ENCODE measurements around the gene FRMPD3.
"Not testable (repeated sequence)": the region's sequence is repeated elsewhere in the genome, so short reads cannot be mapped to it uniquely, and the experiment has no call there.

Gene FRMPD3

GRCh38 chrX:107454302-107454701 lies 4.8 kb downstream of the FRMPD3 start:
- no peak for TF ChIP-seq CTCF (IDR thresholded peaks at IDR 0.05; ENCODE audit: extremely low read depth, missing control alignments)
- no peak for DNase-seq (ENCODE audit: low spot score)

- TF ChIP-seq CTCF (IDR thresholded peaks at IDR 0.05; ENCODE audit: extremely low read depth, missing control alignments) = no peak
- DNase-seq (ENCODE audit: low spot score) = no peak
Measured at GRCh38 chrX:107457289-107457688, 7.8 kb downstream of the FRMPD3 start.

GRCh38 chrX:107465932-107466620 lies 16.6 kb downstream of the FRMPD3 start:
- TF ChIP-seq CTCF (IDR thresholded peaks at IDR 0.05; ENCODE audit: extremely low read depth, missing control alignments) = no peak
- DNase-seq (ENCODE audit: low spot score) = no peak

- no peak for TF ChIP-seq CTCF (IDR thresholded peaks at IDR 0.05; ENCODE audit: extremely low read depth, missing control alignments)
- no peak for DNase-seq (ENCODE audit: low spot score)
Measured at GRCh38 chrX:107467271-107467670, 17.8 kb downstream of the FRMPD3 start.

GRCh38 chrX:107470198-107470597 lies 20.7 kb downstream of the FRMPD3 start:
- no peak for DNase-seq (ENCODE audit: low spot score)
- no peak for TF ChIP-seq CTCF (IDR thresholded peaks at IDR 0.05; ENCODE audit: extremely low read depth, missing control alignments)

- TF ChIP-seq CTCF (IDR thresholded peaks at IDR 0.05; ENCODE audit: extremely low read depth, missing control alignments) = no peak
- no peak for DNase-seq (ENCODE audit: low spot score)
Measured at GRCh38 chrX:107470971-107471370, 21.5 kb downstream of the FRMPD3 start.

GRCh38 chrX:107471420-107471819 lies 22.0 kb downstream of the FRMPD3 start:
- DNase-seq (ENCODE audit: low spot score) = not testable (repeated sequence)

GRCh38 chrX:107477406-107477805 lies 28.0 kb downstream of the FRMPD3 start:
- DNase-seq (ENCODE audit: low spot score) = no peak
- no peak for TF ChIP-seq CTCF (IDR thresholded peaks at IDR 0.05; ENCODE audit: extremely low read depth, missing control alignments)
